K562 (cell line): ENCODE data around the gene EFNA1. TPM values are rescaled to one million over a fixed set of nuclear protein-coding genes. Genes with fewer than 3 reads are reported as not detected.

Experiments used
- CHD4 ChIP-seq: fragments of 200-600 bp; sonication (generic); IDR thresholded peaks from 3 replicates; pipeline ENCODE4 v1.6.1; 2012; ENCODE audit warnings: low read depth, mild to moderate bottlenecking, mixed read lengths, low read length, inconsistent platforms; ENCODE audit not compliant: insufficient read depth, insufficient replicate concordance, poor library complexity, severe bottlenecking
- HDAC1 ChIP-seq, 2 experiments: fragments of 450-650 bp; IDR thresholded peaks; 2 replicates each; pipeline ENCODE4 v1.6.1; 2016 to 2017; ENCODE audit warnings: inconsistent platforms in 1 of 2, mild to moderate bottlenecking in 1 of 2, moderate library complexity in 1 of 2
- HDAC3 ChIP-seq: fragments of 450-650 bp; IDR thresholded peaks from 2 replicates; pipeline ENCODE4 v1.6.1; 2018; ENCODE audit warnings: borderline replicate concordance, mild to moderate bottlenecking, moderate library complexity; ENCODE audit not compliant: partially characterized antibody
- HNRNPL ChIP-seq: fragments of 200-400 bp; formaldehyde crosslinking; IDR thresholded peaks from 2 replicates; pipeline ENCODE4 v1.6.1; 2017; ENCODE audit warnings: low read depth, mild to moderate bottlenecking, low read length
- MCM7 ChIP-seq, 2 experiments: fragments of 450-650 bp; IDR thresholded peaks; 2 replicates each; pipeline ENCODE4 v1.6.1; 2016 to 2018
- SP1 ChIP-seq: sonication (generic); formaldehyde crosslinking; IDR thresholded peaks from 2 replicates; pipeline ENCODE4 v1.8.1; 2022; ENCODE audit warnings: mild to moderate bottlenecking, missing genetic modification reagents
- polyA plus RNA-seq, 8 experiments: library from polyadenylated mRNA; depleted of rRNA in 4 of 8; stranded (reverse) in 5 of 8; unstranded in 3 of 8; fragments of >200 nt; fragmentation: Nextera tagmentation in 2 of 8; fragmentation: Illumina TruSeq in 1 of 8; extraction: Ambion mirVana in 2 of 8; extraction: Trizol in 1 of 8; gene quantifications; 2 replicates each; pipeline versions ENCODE4 v1.2.1 to v1.2.3, GENCODE V29; 2011 to 2014; ENCODE audit warnings: inconsistent platforms in 1 of 8, missing spikeins in 1 of 8
- total RNA-seq, 7 experiments: library from RNA; depleted of rRNA in 6 of 7; stranded (reverse); fragments of >200 nt in 6 of 7; fragmentation: Illumina TruSeq in 2 of 7; extraction: Trizol in 2 of 7; gene quantifications; 2 replicates each; pipeline versions ENCODE4 v1.2.1 to v1.2.3, GENCODE V29; 2011 to 2021; ENCODE audit warnings: low replicate concordance in 1 of 7
- TF ChIP-seq, protein P1 (sequence below): fragments of 450-650 bp; IDR thresholded peaks from 2 replicates; pipeline ENCODE4 v1.7.1; 2018; ENCODE audit warnings: mild to moderate bottlenecking, low read depth; ENCODE audit not compliant: partially characterized antibody
- TF ChIP-seq, protein P2 (sequence below), 2 experiments: fragments of 450-650 bp in 1 of 2; sonication (generic) in 1 of 2; formaldehyde crosslinking in 1 of 2; IDR thresholded peaks in 1 of 2; conservative IDR thresholded peaks in 1 of 2; 2 replicates each; pipeline versions ENCODE4 v1.6.1 to v1.8.1; 2016 to 2023; ENCODE audit warnings: mild to moderate bottlenecking in 2 of 2, moderate library complexity in 2 of 2, inconsistent platforms in 1 of 2, missing genetic modification reagents in 1 of 2
- TF ChIP-seq, protein P3 (sequence below), 3 experiments: IDR thresholded peaks in 2 of 3; conservative IDR thresholded peaks in 1 of 3; 2 replicates each; pipeline ENCODE4 v1.5.1; 2011 to 2012; ENCODE audit warnings: low read length in 3 of 3, mild to moderate bottlenecking in 3 of 3, control low read depth in 2 of 3, improper control_type of control experiment in 1 of 3, inconsistent platforms in 1 of 3, low read depth in 1 of 3, mixed read lengths in 1 of 3, moderate library complexity in 1 of 3; ENCODE audit not compliant: insufficient read depth in 2 of 3
- TF ChIP-seq, protein P4 (sequence below), 2 experiments: fragments of 150-350 bp in 1 of 2; IDR thresholded peaks; 2 replicates each; pipeline ENCODE4 v1.6.1; 2012 to 2016; ENCODE audit warnings: low read depth in 2 of 2, low read length in 2 of 2, mild to moderate bottlenecking in 1 of 2, moderate library complexity in 1 of 2

The EFNA1 gene
- total and polyA plus RNA-seq, 9 of the 15 experiments (the other 6 are each of a cell fraction or from before 2014, with no cell fraction given): 2.1 to 9.3 (median 3.0) TPM

DNA sequence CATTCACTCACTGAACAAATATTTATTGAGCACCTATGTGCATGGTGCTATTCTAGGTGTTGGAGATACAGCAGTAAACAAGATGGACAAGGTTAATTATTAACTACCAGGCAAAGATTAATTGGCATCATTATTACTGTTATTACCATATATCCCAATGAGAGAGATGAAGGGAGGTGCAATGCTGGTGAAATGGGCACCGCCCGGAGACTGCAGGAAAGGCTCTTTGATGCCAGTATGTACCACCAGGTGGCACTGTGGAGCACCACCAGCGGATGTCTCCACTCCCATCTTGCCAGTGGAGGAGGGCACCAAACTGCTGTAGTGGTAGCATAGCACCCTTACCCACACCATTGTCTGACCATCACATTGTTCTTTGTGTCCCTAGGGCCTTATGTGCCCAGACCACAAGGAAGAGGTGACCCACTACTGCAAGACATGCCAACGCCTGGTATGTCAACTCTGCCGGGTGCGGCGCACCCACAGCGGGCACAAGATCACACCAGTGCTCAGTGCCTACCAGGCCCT is 48.9 kb downstream of the EFNA1 start (continued):
- TF ChIP-seq SP1 (CRISPR knock-in tag) (no peak), CHD4 (no peak), HDAC3 (no peak), HDAC1 (IDR thresholded peaks at IDR 0.05) (no peak), MCM7 (IDR thresholded peaks at IDR 0.05) (no peak), HNRNPL (peak; percentile 77; the same call in 1 of the 2 replicates)
- TF ChIP-seq, protein P1, sequence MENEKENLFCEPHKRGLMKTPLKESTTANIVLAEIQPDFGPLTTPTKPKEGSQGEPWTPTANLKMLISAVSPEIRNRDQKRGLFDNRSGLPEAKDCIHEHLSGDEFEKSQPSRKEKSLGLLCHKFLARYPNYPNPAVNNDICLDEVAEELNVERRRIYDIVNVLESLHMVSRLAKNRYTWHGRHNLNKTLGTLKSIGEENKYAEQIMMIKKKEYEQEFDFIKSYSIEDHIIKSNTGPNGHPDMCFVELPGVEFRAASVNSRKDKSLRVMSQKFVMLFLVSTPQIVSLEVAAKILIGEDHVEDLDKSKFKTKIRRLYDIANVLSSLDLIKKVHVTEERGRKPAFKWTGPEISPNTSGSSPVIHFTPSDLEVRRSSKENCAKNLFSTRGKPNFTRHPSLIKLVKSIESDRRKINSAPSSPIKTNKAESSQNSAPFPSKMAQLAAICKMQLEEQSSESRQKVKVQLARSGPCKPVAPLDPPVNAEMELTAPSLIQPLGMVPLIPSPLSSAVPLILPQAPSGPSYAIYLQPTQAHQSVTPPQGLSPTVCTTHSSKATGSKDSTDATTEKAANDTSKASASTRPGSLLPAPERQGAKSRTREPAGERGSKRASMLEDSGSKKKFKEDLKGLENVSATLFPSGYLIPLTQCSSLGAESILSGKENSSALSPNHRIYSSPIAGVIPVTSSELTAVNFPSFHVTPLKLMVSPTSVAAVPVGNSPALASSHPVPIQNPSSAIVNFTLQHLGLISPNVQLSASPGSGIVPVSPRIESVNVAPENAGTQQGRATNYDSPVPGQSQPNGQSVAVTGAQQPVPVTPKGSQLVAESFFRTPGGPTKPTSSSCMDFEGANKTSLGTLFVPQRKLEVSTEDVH: no peak
- TF ChIP-seq, protein P2, sequence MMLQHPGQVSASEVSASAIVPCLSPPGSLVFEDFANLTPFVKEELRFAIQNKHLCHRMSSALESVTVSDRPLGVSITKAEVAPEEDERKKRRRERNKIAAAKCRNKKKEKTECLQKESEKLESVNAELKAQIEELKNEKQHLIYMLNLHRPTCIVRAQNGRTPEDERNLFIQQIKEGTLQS (IDR thresholded peaks at IDR 0.05): no peak
- TF ChIP-seq, protein P2 (CRISPR knock-in tag; conservative IDR thresholded peaks at IDR 0.05): no peak
- TF ChIP-seq, protein P3, sequence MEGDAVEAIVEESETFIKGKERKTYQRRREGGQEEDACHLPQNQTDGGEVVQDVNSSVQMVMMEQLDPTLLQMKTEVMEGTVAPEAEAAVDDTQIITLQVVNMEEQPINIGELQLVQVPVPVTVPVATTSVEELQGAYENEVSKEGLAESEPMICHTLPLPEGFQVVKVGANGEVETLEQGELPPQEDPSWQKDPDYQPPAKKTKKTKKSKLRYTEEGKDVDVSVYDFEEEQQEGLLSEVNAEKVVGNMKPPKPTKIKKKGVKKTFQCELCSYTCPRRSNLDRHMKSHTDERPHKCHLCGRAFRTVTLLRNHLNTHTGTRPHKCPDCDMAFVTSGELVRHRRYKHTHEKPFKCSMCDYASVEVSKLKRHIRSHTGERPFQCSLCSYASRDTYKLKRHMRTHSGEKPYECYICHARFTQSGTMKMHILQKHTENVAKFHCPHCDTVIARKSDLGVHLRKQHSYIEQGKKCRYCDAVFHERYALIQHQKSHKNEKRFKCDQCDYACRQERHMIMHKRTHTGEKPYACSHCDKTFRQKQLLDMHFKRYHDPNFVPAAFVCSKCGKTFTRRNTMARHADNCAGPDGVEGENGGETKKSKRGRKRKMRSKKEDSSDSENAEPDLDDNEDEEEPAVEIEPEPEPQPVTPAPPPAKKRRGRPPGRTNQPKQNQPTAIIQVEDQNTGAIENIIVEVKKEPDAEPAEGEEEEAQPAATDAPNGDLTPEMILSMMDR (IDR thresholded peaks at IDR 0.05 in 2 of 3, conservative IDR thresholded peaks at IDR 0.05 in 1 of 3; ENCODE audit: insufficient read depth in 2 of 3, low read depth in 1 of 3, low read length in 3 of 3): peak; percentile 82 to 93 (median 88)
- TF ChIP-seq, protein P4, sequence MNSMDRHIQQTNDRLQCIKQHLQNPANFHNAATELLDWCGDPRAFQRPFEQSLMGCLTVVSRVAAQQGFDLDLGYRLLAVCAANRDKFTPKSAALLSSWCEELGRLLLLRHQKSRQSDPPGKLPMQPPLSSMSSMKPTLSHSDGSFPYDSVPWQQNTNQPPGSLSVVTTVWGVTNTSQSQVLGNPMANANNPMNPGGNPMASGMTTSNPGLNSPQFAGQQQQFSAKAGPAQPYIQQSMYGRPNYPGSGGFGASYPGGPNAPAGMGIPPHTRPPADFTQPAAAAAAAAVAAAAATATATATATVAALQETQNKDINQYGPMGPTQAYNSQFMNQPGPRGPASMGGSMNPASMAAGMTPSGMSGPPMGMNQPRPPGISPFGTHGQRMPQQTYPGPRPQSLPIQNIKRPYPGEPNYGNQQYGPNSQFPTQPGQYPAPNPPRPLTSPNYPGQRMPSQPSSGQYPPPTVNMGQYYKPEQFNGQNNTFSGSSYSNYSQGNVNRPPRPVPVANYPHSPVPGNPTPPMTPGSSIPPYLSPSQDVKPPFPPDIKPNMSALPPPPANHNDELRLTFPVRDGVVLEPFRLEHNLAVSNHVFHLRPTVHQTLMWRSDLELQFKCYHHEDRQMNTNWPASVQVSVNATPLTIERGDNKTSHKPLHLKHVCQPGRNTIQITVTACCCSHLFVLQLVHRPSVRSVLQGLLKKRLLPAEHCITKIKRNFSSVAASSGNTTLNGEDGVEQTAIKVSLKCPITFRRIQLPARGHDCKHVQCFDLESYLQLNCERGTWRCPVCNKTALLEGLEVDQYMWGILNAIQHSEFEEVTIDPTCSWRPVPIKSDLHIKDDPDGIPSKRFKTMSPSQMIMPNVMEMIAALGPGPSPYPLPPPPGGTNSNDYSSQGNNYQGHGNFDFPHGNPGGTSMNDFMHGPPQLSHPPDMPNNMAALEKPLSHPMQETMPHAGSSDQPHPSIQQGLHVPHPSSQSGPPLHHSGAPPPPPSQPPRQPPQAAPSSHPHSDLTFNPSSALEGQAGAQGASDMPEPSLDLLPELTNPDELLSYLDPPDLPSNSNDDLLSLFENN (IDR thresholded peaks at IDR 0.05; ENCODE audit: low read depth in 2 of 2, low read length in 2 of 2): no peak
